IPS-11a (cell line): ENCODE measurements around the gene TNK1.

Experiments used
- H3K4me3 ChIP-seq: one replicate; pipeline ENCODE4 v1.5.1; 2013; ENCODE audit warnings: low read depth, low read length, control low read depth

Gene TNK1

GRCh38 chr17:7431231-7431630, 50.3 kb downstream of the TNK1 start:
- no peak overlapping the region for H3K4me3 ChIP-seq

GRCh38 chr17:7432296-7432695, 51.4 kb downstream of the TNK1 start:
- no peak overlapping the region for H3K4me3 ChIP-seq

- peak overlapping the region; percentile 36 for H3K4me3 ChIP-seq
These were observed 55.0 kb downstream of the TNK1 start for GRCh38 chr17:7435676-7436555.

DNA sequence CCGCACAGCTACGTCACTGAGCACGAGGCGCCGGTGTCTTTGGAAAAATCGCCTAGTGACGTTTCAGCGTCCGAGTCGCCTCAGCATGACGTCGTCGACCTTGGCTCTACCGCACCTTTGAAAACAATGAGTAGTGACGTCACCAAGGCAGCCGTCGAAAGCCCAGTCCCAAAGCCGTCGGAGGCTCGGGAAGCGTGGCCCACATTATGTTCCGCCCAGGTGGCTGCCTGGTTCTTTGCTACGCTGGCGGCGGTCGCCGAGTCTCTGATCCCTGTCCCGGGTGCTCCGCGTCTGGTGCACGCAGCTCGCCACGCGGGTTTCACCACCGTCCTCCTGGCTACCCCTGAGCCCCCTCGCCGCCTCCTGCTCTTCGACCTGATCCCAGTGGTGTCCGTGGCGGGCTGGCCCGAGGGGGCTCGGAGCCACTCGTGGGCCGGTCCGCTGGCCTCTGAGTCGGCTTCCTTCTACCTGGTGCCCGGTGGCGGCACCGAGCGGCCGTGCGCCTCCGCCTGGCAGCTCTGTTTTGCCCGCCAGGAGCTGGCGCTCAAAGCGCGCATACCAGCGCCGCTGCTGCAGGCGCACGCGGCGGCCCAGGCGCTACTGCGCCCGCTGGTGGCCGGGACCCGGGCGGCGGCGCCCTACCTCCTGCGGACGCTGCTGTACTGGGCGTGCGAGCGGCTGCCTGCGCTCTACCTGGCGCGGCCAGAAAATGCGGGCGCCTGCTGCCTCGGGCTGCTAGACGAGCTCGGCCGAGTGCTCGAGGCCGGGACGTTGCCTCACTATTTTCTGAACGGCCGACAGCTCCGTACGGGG, 55.9 kb downstream of the TNK1 start:
- H3K4me3 ChIP-seq, result peak overlapping the region; percentile 36

DNA sequence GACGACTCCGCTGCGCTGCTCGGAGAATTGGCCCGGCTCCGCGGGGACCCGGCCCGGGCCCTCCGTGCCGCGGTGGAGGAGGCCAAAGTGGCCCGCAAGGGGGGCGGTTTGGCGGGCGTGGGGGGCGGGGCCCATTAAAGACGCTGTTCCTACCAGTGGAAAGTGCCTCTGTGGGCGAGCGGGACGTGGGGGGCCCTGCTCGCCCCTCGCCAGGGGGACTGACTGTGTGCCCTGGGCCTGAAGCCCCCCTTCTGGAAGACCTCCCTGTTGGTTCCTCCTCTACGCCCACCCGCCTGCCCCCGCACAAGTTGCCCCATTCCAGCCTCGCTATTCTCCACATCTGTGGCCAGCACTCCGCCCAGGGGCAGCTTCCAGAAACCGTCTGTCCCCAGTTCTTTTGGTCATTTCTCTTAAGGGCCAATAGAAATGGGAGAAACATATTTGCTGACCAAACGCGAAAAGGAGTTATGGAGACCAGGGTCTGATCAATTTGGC, 56.5 kb downstream of the TNK1 start:
- H3K4me3 ChIP-seq, result peak overlapping the region; percentile 33

GRCh38 chr17:7437950-7438614, 57.2 kb downstream of the TNK1 start:
- peak overlapping the region; percentile 39 for H3K4me3 ChIP-seq

DNA sequence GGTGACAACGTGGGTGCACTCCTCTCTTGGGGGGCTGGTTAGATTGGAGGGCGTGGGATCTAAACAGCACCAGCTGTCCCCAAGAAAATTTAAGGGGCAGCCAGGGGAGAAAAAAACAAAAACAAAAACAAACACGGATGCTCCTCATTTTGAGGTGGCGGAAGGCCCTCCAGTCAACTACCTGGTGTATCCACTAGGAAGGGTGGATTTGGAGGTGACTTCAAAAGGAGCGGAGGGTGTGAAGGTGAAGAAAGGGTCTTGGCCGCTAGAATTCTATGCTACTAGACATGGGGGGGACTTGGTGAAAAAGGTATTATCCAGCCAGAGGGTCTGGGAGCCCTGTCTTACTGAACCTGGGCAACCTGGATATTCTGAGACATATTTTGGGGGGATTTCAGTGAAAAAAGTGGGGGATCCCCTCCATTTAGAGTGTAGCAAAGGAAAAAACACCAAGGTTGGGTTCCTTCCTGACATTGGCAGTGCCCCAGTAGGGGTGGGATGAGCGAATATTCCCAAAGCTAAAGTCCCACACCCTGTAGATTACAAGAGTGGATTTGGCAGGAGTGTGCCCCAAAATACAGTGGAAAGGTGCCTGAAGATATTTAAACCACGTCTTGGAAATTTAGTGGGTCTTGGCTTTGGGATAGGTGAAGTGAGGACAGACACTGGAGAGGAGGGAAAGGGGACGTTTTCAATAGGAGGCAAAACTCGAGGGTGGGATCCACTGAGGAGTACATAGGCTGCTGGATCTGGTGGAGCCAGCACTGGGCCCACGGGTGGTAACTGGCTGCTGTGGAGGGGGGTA, 58.0 kb downstream of the TNK1 start:
- peak overlapping the region; percentile 69 for H3K4me3 ChIP-seq
